CD4-positive, alpha-beta T cell treated with Interleukin-1 beta for 1 hour (primary cell): Measurements from ENCODE around the gene PLXND1.
A peak's percentile ranks its signal among the peaks of the same experiment; 100 is the strongest.

Experiments used
- DNase-seq, 2 donors: peaks; one replicate each; pipeline ENCODE4 v3.0.0-alpha.2; 2020 to 2022

The PLXND1 gene

GRCh38 chr3:129627350-129628168, 21.1 kb upstream of the PLXND1 start:
- DNase-seq: peak; percentile 71 to 72

GRCh38 chr3:129626744-129627349, 20.4 kb upstream of the PLXND1 start:
- peak; percentile 54 to 75 for DNase-seq

- DNase-seq: no peak
Measured at GRCh38 chr3:129625072-129625874, 18.8 kb upstream of the PLXND1 start.

- no peak for DNase-seq
Measured at GRCh38 chr3:129624347-129625071, 18.0 kb upstream of the PLXND1 start.

GRCh38 chr3:129623447-129624118, 17.1 kb upstream of the PLXND1 start:
- DNase-seq: no peak

GRCh38 chr3:129622933-129623332, 16.5 kb upstream of the PLXND1 start:
- no peak for DNase-seq

- no peak for DNase-seq
Measured at GRCh38 chr3:129622226-129622874, 15.9 kb upstream of the PLXND1 start.

- no peak for DNase-seq
Measured at GRCh38 chr3:129621626-129622225, 15.2 kb upstream of the PLXND1 start.

GRCh38 chr3:129620828-129621559, 14.5 kb upstream of the PLXND1 start:
- no peak for DNase-seq

GRCh38 chr3:129619726-129620162, 13.3 kb upstream of the PLXND1 start:
- DNase-seq: no peak

GRCh38 chr3:129618901-129619671, 12.6 kb upstream of the PLXND1 start:
- no peak for DNase-seq

- no peak for DNase-seq
Measured at GRCh38 chr3:129618186-129618820, 11.8 kb upstream of the PLXND1 start.

- no peak for DNase-seq
Measured at GRCh38 chr3:129617381-129618185, 11.1 kb upstream of the PLXND1 start.

GRCh38 chr3:129616713-129617112, 10.2 kb upstream of the PLXND1 start:
- DNase-seq: peak in 1 of 2 donors; percentile 54

- DNase-seq: no peak
Measured at GRCh38 chr3:129616291-129616690, 9.8 kb upstream of the PLXND1 start.

- DNase-seq: no peak
Measured at GRCh38 chr3:129615751-129616281, 9.3 kb upstream of the PLXND1 start.

- DNase-seq: no peak
Measured at GRCh38 chr3:129614927-129615363, 8.5 kb upstream of the PLXND1 start.

- DNase-seq: no peak
Measured at GRCh38 chr3:129614435-129614834, 8.0 kb upstream of the PLXND1 start.
